KMS-11 (cell line): Measurements from ENCODE around the gene CROCC.

ENCODE experiments used
- H2AFZ ChIP-seq: fragments of 200-600 bp; sonication (generic); 2 replicates; pipeline ENCODE4 v1.6.1; 2016; ENCODE audit warnings: antibody characterized with exemption, mixed run types, low read depth
- H3K27ac ChIP-seq: fragments of 200-600 bp; sonication (generic); 2 replicates; pipeline ENCODE4 v1.6.1; 2016; ENCODE audit warnings: mild to moderate bottlenecking, mixed run types
- H3K27me3 ChIP-seq: fragments of 200-600 bp; sonication (generic); 2 replicates; pipeline ENCODE4 v1.6.1; 2017; ENCODE audit warnings: mild to moderate bottlenecking, low read depth, mixed run types, moderate library complexity; ENCODE audit not compliant: insufficient read depth
- H3K36me3 ChIP-seq: fragments of 200-600 bp; sonication (generic); 2 replicates; pipeline ENCODE4 v1.6.1; 2017; ENCODE audit warnings: mild to moderate bottlenecking, mixed run types; ENCODE audit not compliant: insufficient read depth
- H3K4me1 ChIP-seq: fragments of 200-600 bp; sonication (generic); 2 replicates; pipeline ENCODE4 v1.6.1; 2016; ENCODE audit warnings: mild to moderate bottlenecking, low read depth, mixed run types; ENCODE audit not compliant: poor library complexity, severe bottlenecking
- H3K4me2 ChIP-seq: fragments of 200-600 bp; sonication (generic); 2 replicates; pipeline ENCODE4 v1.7.0; 2016; ENCODE audit warnings: mild to moderate bottlenecking, mixed run types
- H3K4me3 ChIP-seq: fragments of 200-600 bp; sonication (generic); IDR thresholded peaks from 2 replicates; pipeline ENCODE4 v1.6.1; 2017; ENCODE audit warnings: low read depth, low read length, mixed read lengths; ENCODE audit not compliant: insufficient read depth
- H3K79me2 ChIP-seq: fragments of 200-600 bp; sonication (generic); 2 replicates; pipeline ENCODE4 v1.6.1; 2016; ENCODE audit warnings: low read depth, mixed run types; ENCODE audit not compliant: insufficient read depth
- H3K9ac ChIP-seq: fragments of 200-600 bp; sonication (generic); 2 replicates; pipeline ENCODE4 v1.6.1; 2016; ENCODE audit warnings: mild to moderate bottlenecking, mixed run types
- H4K20me1 ChIP-seq: fragments of 200-600 bp; sonication (generic); 2 replicates; pipeline ENCODE4 v1.6.1; 2016; ENCODE audit warnings: mild to moderate bottlenecking, mixed run types; ENCODE audit not compliant: insufficient read depth
- TF ChIP-seq, protein P1 (sequence below): fragments of 200-600 bp; sonication (generic); conservative IDR thresholded peaks from 2 replicates; pipeline ENCODE4 v1.6.1; 2017; ENCODE audit warnings: low read depth, mild to moderate bottlenecking, antibody characterized with exemption, low read length, moderate library complexity, mixed read lengths

CROCC gene

GRCh38 chr1:16973215-16973614, 51.5 kb downstream of the CROCC start:
- H4K20me1 ChIP-seq = no peaks in the 10 kb centered on the region

DNA sequence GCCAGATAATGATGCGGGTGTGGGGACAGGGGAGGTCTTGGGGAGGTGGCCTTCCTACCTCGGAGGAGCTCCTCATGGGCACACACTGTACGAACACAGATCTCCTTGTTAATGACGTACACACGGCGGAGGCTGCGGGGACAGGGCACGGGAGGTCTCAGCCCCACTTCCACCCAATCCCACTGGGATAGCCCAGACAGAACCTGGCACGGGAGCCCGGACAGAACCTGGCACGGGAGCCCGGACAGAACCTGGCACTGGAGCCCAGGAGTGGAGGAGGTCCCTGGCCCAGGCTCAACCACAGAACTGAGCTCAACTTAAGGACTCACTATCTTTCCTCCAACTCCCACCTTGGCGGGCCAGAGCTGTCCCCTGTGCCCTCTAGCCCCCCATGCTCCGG, 53.5 kb downstream of the CROCC start:
- no peak overlapping the region for H3K4me2 ChIP-seq
- TF ChIP-seq, protein P1, sequence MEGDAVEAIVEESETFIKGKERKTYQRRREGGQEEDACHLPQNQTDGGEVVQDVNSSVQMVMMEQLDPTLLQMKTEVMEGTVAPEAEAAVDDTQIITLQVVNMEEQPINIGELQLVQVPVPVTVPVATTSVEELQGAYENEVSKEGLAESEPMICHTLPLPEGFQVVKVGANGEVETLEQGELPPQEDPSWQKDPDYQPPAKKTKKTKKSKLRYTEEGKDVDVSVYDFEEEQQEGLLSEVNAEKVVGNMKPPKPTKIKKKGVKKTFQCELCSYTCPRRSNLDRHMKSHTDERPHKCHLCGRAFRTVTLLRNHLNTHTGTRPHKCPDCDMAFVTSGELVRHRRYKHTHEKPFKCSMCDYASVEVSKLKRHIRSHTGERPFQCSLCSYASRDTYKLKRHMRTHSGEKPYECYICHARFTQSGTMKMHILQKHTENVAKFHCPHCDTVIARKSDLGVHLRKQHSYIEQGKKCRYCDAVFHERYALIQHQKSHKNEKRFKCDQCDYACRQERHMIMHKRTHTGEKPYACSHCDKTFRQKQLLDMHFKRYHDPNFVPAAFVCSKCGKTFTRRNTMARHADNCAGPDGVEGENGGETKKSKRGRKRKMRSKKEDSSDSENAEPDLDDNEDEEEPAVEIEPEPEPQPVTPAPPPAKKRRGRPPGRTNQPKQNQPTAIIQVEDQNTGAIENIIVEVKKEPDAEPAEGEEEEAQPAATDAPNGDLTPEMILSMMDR = no peak
- H3K36me3 ChIP-seq = no peaks in the 10 kb centered on the region
- no peak overlapping the region for H3K4me3 ChIP-seq
- H3K27me3 ChIP-seq = no peaks in the 10 kb centered on the region
- no peak overlapping the region for H2AFZ ChIP-seq
- no peaks in the 10 kb centered on the region for H3K79me2 ChIP-seq
- H3K4me1 ChIP-seq = no peaks in the 10 kb centered on the region
- no peaks in the 10 kb centered on the region for H4K20me1 ChIP-seq
- no peak overlapping the region for H3K9ac ChIP-seq
- no peak overlapping the region for H3K27ac ChIP-seq

More at GRCh38 chr1:16973215-16973614, 51.5 kb downstream of the CROCC start:
- Histone ChIP-seq H3K9ac (no peak overlapping the region), H3K4me1 (no peaks in the 10 kb centered on the region), H3K36me3 (no peaks in the 10 kb centered on the region), H3K4me3 (no peak overlapping the region), H3K4me2 (no peak overlapping the region), H3K27me3 (no peaks in the 10 kb centered on the region), H3K79me2 (no peaks in the 10 kb centered on the region), H3K27ac (no peak overlapping the region), H2AFZ (no peak overlapping the region)
- TF ChIP-seq, protein P1 = no peak

DNA sequence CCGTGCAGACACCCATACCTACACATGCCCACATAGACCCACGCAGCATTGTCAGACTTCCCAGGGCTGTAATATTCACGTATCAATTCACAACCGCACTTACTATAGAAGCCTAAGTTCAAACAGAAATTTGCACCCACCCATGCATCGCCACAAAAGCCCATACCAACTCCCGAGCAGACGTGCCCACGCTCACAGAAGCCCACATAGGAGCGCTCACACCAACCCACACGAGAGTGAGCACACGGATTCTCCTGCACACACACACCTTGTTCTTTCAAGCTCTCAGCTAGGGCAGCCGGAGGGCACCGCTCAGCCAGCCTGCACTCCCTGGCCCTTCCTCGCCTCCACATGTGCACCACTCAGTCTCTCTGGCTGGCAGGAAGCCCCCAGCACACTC, 54.1 kb downstream of the CROCC start:
- TF ChIP-seq, protein P1 = no peak
- Histone ChIP-seq H2AFZ (no peak overlapping the region), H3K4me2 (no peak overlapping the region), H3K27me3 (no peaks in the 10 kb centered on the region), H3K36me3 (no peaks in the 10 kb centered on the region), H4K20me1 (no peaks in the 10 kb centered on the region), H3K27ac (no peak overlapping the region), H3K79me2 (no peaks in the 10 kb centered on the region), H3K9ac (no peak overlapping the region), H3K4me1 (no peaks in the 10 kb centered on the region), H3K4me3 (no peak overlapping the region)

- Histone ChIP-seq H3K27me3 (no peaks in the 10 kb centered on the region), H3K36me3 (no peaks in the 10 kb centered on the region), H3K27ac (no peak overlapping the region), H3K9ac (no peak overlapping the region), H3K4me3 (no peak overlapping the region), H2AFZ (no peak overlapping the region), H3K4me1 (no peaks in the 10 kb centered on the region), H4K20me1 (no peaks in the 10 kb centered on the region), H3K4me2 (no peak overlapping the region), H3K79me2 (no peaks in the 10 kb centered on the region)
- TF ChIP-seq, protein P1 = no peak
Measured at GRCh38 chr1:16976966-16977365, 55.2 kb downstream of the CROCC start.

DNA sequence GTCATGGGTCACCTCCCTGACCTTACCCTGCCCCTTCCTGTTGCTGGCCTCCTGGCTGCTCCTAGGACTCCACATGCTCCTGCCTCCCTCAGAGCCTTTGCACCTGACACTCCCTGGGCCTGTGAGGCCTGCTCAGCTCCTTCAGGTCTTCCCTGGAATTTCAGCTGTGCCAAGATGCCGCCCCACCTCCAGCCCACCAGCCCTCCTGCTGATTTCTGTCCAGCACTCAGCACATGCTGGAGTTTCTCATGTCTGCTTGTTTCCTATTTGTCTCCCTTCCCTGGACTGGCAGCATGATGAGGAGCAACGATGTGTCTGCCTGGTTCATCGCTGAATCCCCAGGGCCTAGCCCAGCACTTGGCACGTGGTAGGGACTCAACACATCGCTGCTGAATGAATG, 55.6 kb downstream of the CROCC start:
- Histone ChIP-seq H3K9ac (no peak overlapping the region), H2AFZ (no peak overlapping the region), H3K27me3 (no peaks in the 10 kb centered on the region), H4K20me1 (no peaks in the 10 kb centered on the region), H3K79me2 (no peaks in the 10 kb centered on the region), H3K4me2 (no peak overlapping the region), H3K36me3 (no peaks in the 10 kb centered on the region), H3K4me1 (no peaks in the 10 kb centered on the region), H3K27ac (no peak overlapping the region), H3K4me3 (no peak overlapping the region)
- TF ChIP-seq, protein P1 = no peak
